RWPE1 (cell line): ENCODE results near the gene DDX52.

Source experiments
- CTCF ChIA-PET: fragments of 350-600 bp; sonication (Branson Sonifier 250); formaldehyde crosslinking; extraction: SDS; loops from one replicate; lab custom pipeline; 2021; lab: Yijun Ruan, JAX
- POLR2A ChIA-PET: fragments of 400-600 bp; formaldehyde crosslinking; extraction: SDS; loops from one replicate; lab custom pipeline; 2020; ENCODE audit warnings: antibody characterized with exemption; ENCODE audit not compliant: low non-redundant PET; lab: Yijun Ruan, JAX
- DNase-seq: peaks from one replicate; pipeline ENCODE4 v3.0.0; 2012; ENCODE audit warnings: low spot score
- H3K27ac ChIP-seq: fragments of 450-650 bp; 2 replicates; pipeline ENCODE4 v1.5.1; 2017
- CTCF ChIP-seq: fragments of 450-650 bp; conservative IDR thresholded peaks from 2 replicates; pipeline ENCODE4 v1.5.1; 2017; ENCODE audit warnings: low read depth, mild to moderate bottlenecking

DDX52 gene

GRCh38 chr17:37671824-37672547 lies 28.7 kb upstream of the DDX52 start:
- CTCF ChIA-PET, result interaction anchor here (0.6 to 1.3 kb wide), 4 partner anchors 10 to 886 kb away, joined by 3 read pairs; no protein-coding TSS in a partner anchor
- TF ChIP-seq CTCF, result no peak
- peak; percentile 87 for DNase-seq
- H3K27ac ChIP-seq, result peak overlapping the region; percentile 49; the same call in 1 of the 2 replicates
- POLR2A ChIA-PET, result no interaction called here

GRCh38 chr17:37671028-37671823 lies 28.0 kb upstream of the DDX52 start:
- POLR2A ChIA-PET, result no interaction called here
- DNase-seq, result peak; percentile 15
- peak overlapping the region; percentile 49; the same call in 1 of the 2 replicates for H3K27ac ChIP-seq
- TF ChIP-seq CTCF, result no peak
- CTCF ChIA-PET, result interaction anchor here (0.7 to 1.3 kb wide), 3 partner anchors 9 to 206 kb away, joined by 3 read pairs; no protein-coding TSS in a partner anchor

- CTCF ChIA-PET, result no interaction called here
- TF ChIP-seq CTCF, result no peak
- POLR2A ChIA-PET, result no interaction called here
- DNase-seq, result no peak
- H3K27ac ChIP-seq, result no peak overlapping the region
Observed at GRCh38 chr17:37667039-37667438, 23.8 kb upstream of the DDX52 start.

- H3K27ac ChIP-seq, result no peak overlapping the region
- ChIA-PET CTCF (interaction anchor here (0.8 kb wide), 1 partner anchor 15 kb away, joined by 3 read pairs; no protein-coding TSS in a partner anchor), POLR2A (no interaction called here)
- TF ChIP-seq CTCF, result no peak
- DNase-seq, result no peak
Observed at GRCh38 chr17:37664214-37664613, 21.0 kb upstream of the DDX52 start.

GRCh38 chr17:37662353-37662752 lies 19.1 kb upstream of the DDX52 start:
- ChIA-PET POLR2A (no interaction called here), CTCF (interaction anchor here (1.5 kb wide), 1 partner anchor 10 kb away, joined by 3 read pairs; no protein-coding TSS in a partner anchor)
- no peak for TF ChIP-seq CTCF
- H3K27ac ChIP-seq, result no peak overlapping the region
- no peak for DNase-seq

- no peak overlapping the region for H3K27ac ChIP-seq
- POLR2A ChIA-PET, result no interaction called here
- no peak for DNase-seq
- no peak for TF ChIP-seq CTCF
- CTCF ChIA-PET, result interaction anchor here (1.3 to 1.5 kb wide), 2 partner anchors 11 kb away, joined by 3 read pairs; no protein-coding TSS in a partner anchor
Observed at GRCh38 chr17:37661400-37662014, 18.3 kb upstream of the DDX52 start.
